Effector memory CD8-positive, alpha-beta T cell (primary cell): Measurements from ENCODE around the gene ZFP64.
"Not testable (repeated sequence)": the region's sequence is repeated elsewhere in the genome, so short reads cannot be mapped to it uniquely, and the experiment has no call there.

Source experiments
- ATAC-seq: fragments of 150-1000 bp; cut with Tn5 transposase; replicated peaks from 2 replicates; pipeline ENCODE4 v1.10.0; 2021; ENCODE audit warnings: mild to moderate bottlenecking, moderate library complexity
- DNase-seq, 3 experiments: peaks; one replicate each; pipeline ENCODE4 v3.0.0; 2021
- H3K27ac Mint-ChIP-seq, 2 donors: one replicate each; pipeline ENCODE4 v1.8.0; 2022; ENCODE audit warnings: mild to moderate bottlenecking in 2 of 2, mixed read lengths in 2 of 2, moderate library complexity in 2 of 2
- H3K27me3 Mint-ChIP-seq, 2 donors: one replicate each; pipeline ENCODE4 v1.8.0; 2022; ENCODE audit warnings: mixed read lengths in 2 of 2
- H3K36me3 Mint-ChIP-seq: one replicate; pipeline ENCODE4 v1.8.0; 2022; ENCODE audit warnings: mild to moderate bottlenecking, moderate library complexity, mixed read lengths; ENCODE audit not compliant: insufficient read depth
- H3K4me1 Mint-ChIP-seq, 2 donors: one replicate each; pipeline ENCODE4 v1.8.0; 2022; ENCODE audit warnings: low read depth in 2 of 2, mixed read lengths in 2 of 2
- H3K4me3 Mint-ChIP-seq, 2 donors: one replicate each; pipeline ENCODE4 v1.8.0; 2022; ENCODE audit warnings: mild to moderate bottlenecking in 2 of 2, mixed read lengths in 2 of 2, moderate library complexity in 2 of 2
- H3K9me3 Mint-ChIP-seq, 2 donors: one replicate each; pipeline ENCODE4 v1.8.0; 2022; ENCODE audit warnings: mixed read lengths in 2 of 2

ZFP64 gene

GRCh38 chr20:52160621-52161204 is 30.9 kb downstream of the ZFP64 start:
- peak overlapping the region in 1 of 2 donors; percentile 70 for H3K27ac Mint-ChIP-seq
- no peaks in the 10 kb centered on the region for H3K9me3 Mint-ChIP-seq
- no peak for ATAC-seq
- no peak overlapping the region for H3K4me3 Mint-ChIP-seq
- H3K4me1 Mint-ChIP-seq: no peaks in the 10 kb centered on the region
- H3K36me3 Mint-ChIP-seq: peaks cover 54% of the 10 kb centered on the region
- no peak for DNase-seq
- no peaks in the 10 kb centered on the region for H3K27me3 Mint-ChIP-seq

- Mint-ChIP-seq H3K27ac (peak overlapping the region in 1 of 2 donors; percentile 70), H3K27me3 (no peaks in the 10 kb centered on the region), H3K9me3 (no peaks in the 10 kb centered on the region), H3K4me3 (no peak overlapping the region), H3K36me3 (peaks cover 53% of the 10 kb centered on the region), H3K4me1 (no peaks in the 10 kb centered on the region)
- DNase-seq (no peak), ATAC-seq (no peak)
These were observed 31.5 kb downstream of the ZFP64 start for GRCh38 chr20:52160049-52160570.

GRCh38 chr20:52154575-52154974 is 37.0 kb downstream of the ZFP64 start:
- Mint-ChIP-seq H3K4me3 (no peak overlapping the region), H3K27me3 (no peaks in the 10 kb centered on the region), H3K9me3 (no peaks in the 10 kb centered on the region), H3K36me3 (peaks cover 22% of the 10 kb centered on the region), H3K4me1 (peaks cover 0 to 7% of the 10 kb centered on the region in 2 donors), H3K27ac (peak overlapping the region in 1 of 2 donors; percentile 69)
- DNase-seq (no peak), ATAC-seq (no peak)

- no peak overlapping the region for H3K4me3 Mint-ChIP-seq
- no peak for ATAC-seq
- peaks cover 20% of the 10 kb centered on the region for H3K36me3 Mint-ChIP-seq
- H3K27ac Mint-ChIP-seq: peak overlapping the region in 1 of 2 donors; percentile 69
- no peaks in the 10 kb centered on the region for H3K27me3 Mint-ChIP-seq
- no peak for DNase-seq
- H3K9me3 Mint-ChIP-seq: no peaks in the 10 kb centered on the region
- H3K4me1 Mint-ChIP-seq: peaks cover 0 to 7% of the 10 kb centered on the region in 2 donors
These were observed 37.7 kb downstream of the ZFP64 start for GRCh38 chr20:52153896-52154295.

- Mint-ChIP-seq H3K4me1 (peaks cover 0 to 7% of the 10 kb centered on the region in 2 donors), H3K9me3 (no peaks in the 10 kb centered on the region), H3K36me3 (peaks cover 16% of the 10 kb centered on the region), H3K27me3 (no peaks in the 10 kb centered on the region), H3K4me3 (no peak overlapping the region), H3K27ac (no peak overlapping the region)
- ATAC-seq (no peak), DNase-seq (no peak)
These were observed 38.7 kb downstream of the ZFP64 start for GRCh38 chr20:52152921-52153320.

GRCh38 chr20:52152416-52152815 is 39.2 kb downstream of the ZFP64 start:
- peaks cover 16% of the 10 kb centered on the region for H3K36me3 Mint-ChIP-seq
- H3K4me3 Mint-ChIP-seq: no peak overlapping the region

GRCh38 chr20:52150440-52151258 is 40.9 kb downstream of the ZFP64 start:
- H3K4me3 Mint-ChIP-seq: no peak overlapping the region
- no peaks in the 10 kb centered on the region for H3K9me3 Mint-ChIP-seq
- H3K4me1 Mint-ChIP-seq: peaks cover 0 to 7% of the 10 kb centered on the region in 2 donors
- peaks cover 16% of the 10 kb centered on the region for H3K36me3 Mint-ChIP-seq
- DNase-seq (peak; percentile 9 to 23 (median 13)), ATAC-seq (peak; percentile 47)
- H3K27ac Mint-ChIP-seq: peak overlapping the region in 1 of 2 donors; percentile 6
- no peaks in the 10 kb centered on the region for H3K27me3 Mint-ChIP-seq

More at GRCh38 chr20:52152416-52152815, 39.2 kb downstream of the ZFP64 start:
- no peaks in the 10 kb centered on the region for H3K27me3 Mint-ChIP-seq
- H3K9me3 Mint-ChIP-seq: no peaks in the 10 kb centered on the region
- H3K4me1 Mint-ChIP-seq: peaks cover 0 to 7% of the 10 kb centered on the region in 2 donors
- DNase-seq: no peak
- H3K27ac Mint-ChIP-seq: no peak overlapping the region
- ATAC-seq: no peak

GRCh38 chr20:52145587-52145986 is 46.0 kb downstream of the ZFP64 start:
- Mint-ChIP-seq H3K27me3 (no peaks in the 10 kb centered on the region), H3K36me3 (peaks cover 3% of the 10 kb centered on the region), H3K27ac (no peak overlapping the region), H3K4me1 (peaks cover 0 to 2% of the 10 kb centered on the region in 2 donors), H3K4me3 (no peak overlapping the region), H3K9me3 (no peaks in the 10 kb centered on the region)
- no peak for DNase-seq
- ATAC-seq: no peak

- H3K27ac Mint-ChIP-seq: no peak overlapping the region
- H3K4me1 Mint-ChIP-seq: no peaks in the 10 kb centered on the region
- no peak for ATAC-seq
These were observed 48.3 kb downstream of the ZFP64 start for GRCh38 chr20:52143277-52143676.

GRCh38 chr20:52142757-52143156 is 48.8 kb downstream of the ZFP64 start:
- H3K4me3 Mint-ChIP-seq: no peak overlapping the region
- no peaks in the 10 kb centered on the region for H3K9me3 Mint-ChIP-seq
- DNase-seq (no peak), ATAC-seq (no peak)
- no peaks in the 10 kb centered on the region for H3K36me3 Mint-ChIP-seq
- no peaks in the 10 kb centered on the region for H3K27me3 Mint-ChIP-seq
- no peak overlapping the region for H3K27ac Mint-ChIP-seq
- no peaks in the 10 kb centered on the region for H3K4me1 Mint-ChIP-seq

More at GRCh38 chr20:52143277-52143676, 48.3 kb downstream of the ZFP64 start:
- no peak overlapping the region for H3K4me3 Mint-ChIP-seq
- no peaks in the 10 kb centered on the region for H3K27me3 Mint-ChIP-seq
- no peak for DNase-seq
- H3K36me3 Mint-ChIP-seq: no peaks in the 10 kb centered on the region
- no peaks in the 10 kb centered on the region for H3K9me3 Mint-ChIP-seq

- H3K27me3 Mint-ChIP-seq: no peaks in the 10 kb centered on the region
- no peak overlapping the region for H3K27ac Mint-ChIP-seq
- H3K4me3 Mint-ChIP-seq: no peak overlapping the region
- H3K4me1 Mint-ChIP-seq: no peaks in the 10 kb centered on the region
- ATAC-seq (no peak), DNase-seq (no peak)
- H3K36me3 Mint-ChIP-seq: no peaks in the 10 kb centered on the region
- H3K9me3 Mint-ChIP-seq: no peaks in the 10 kb centered on the region
These were observed 51.6 kb downstream of the ZFP64 start for GRCh38 chr20:52139986-52140385.

GRCh38 chr20:52137850-52138249 is 53.7 kb downstream of the ZFP64 start:
- no peaks in the 10 kb centered on the region for H3K36me3 Mint-ChIP-seq
- no peak overlapping the region for H3K4me3 Mint-ChIP-seq
- H3K9me3 Mint-ChIP-seq: no peaks in the 10 kb centered on the region
- H3K27me3 Mint-ChIP-seq: no peaks in the 10 kb centered on the region
- DNase-seq (no peak), ATAC-seq (no peak)
- H3K27ac Mint-ChIP-seq: no peak overlapping the region
- H3K4me1 Mint-ChIP-seq: no peaks in the 10 kb centered on the region

GRCh38 chr20:52133714-52134113 is 57.9 kb downstream of the ZFP64 start:
- ATAC-seq, H3K36me3 Mint-ChIP-seq, H3K27me3 Mint-ChIP-seq, H3K4me1 Mint-ChIP-seq, H3K9me3 Mint-ChIP-seq, H3K27ac Mint-ChIP-seq, H3K4me3 Mint-ChIP-seq, DNase-seq: not testable (repeated sequence)

- Mint-ChIP-seq H3K36me3 (peaks cover 2% of the 10 kb centered on the region), H3K27ac (no peak overlapping the region), H3K9me3 (no peaks in the 10 kb centered on the region), H3K27me3 (peaks cover 0 to 4% of the 10 kb centered on the region in 2 donors), H3K4me1 (no peaks in the 10 kb centered on the region), H3K4me3 (no peak overlapping the region)
- ATAC-seq (no peak), DNase-seq (no peak)
These were observed 59.2 kb downstream of the ZFP64 start for GRCh38 chr20:52132337-52132736.
